Measurements from ENCODE around the gene TGFA.

TGFA gene

GRCh38 chr2:70456585-70457495, 96.8 kb downstream of the TGFA start:
- no peaks in the 10 kb centered on the region for H4K20me1 ChIP-seq (ENCODE audit: insufficient read depth, low read length)
- H3K36me3 ChIP-seq (replicated peaks; ENCODE audit: low read depth, low read length), result no peaks in the 10 kb centered on the region
- H2AFZ ChIP-seq (ENCODE audit: low read depth, low read length), result no peak overlapping the region

GRCh38 chr2:70454936-70455544, 98.6 kb downstream of the TGFA start:
- Histone ChIP-seq H3K9ac (ENCODE audit: low read length) (no peak overlapping the region), H2AFZ (ENCODE audit: low read depth, low read length) (no peak overlapping the region), H3K4me3 (ENCODE audit: low read length) (no peak overlapping the region), H3K27me3 (ENCODE audit: low read depth, low read length) (0 out of 2 replicates have a peak, but pooled peaks cover 4% of the 10 kb centered on the region), H3K4me2 (ENCODE audit: low read length) (no peak overlapping the region), H3K9me3 (ENCODE audit: insufficient read depth, low read length) (no peaks in the 10 kb centered on the region), H3K79me2 (ENCODE audit: low read length) (no peaks in the 10 kb centered on the region), H4K20me1 (ENCODE audit: insufficient read depth, low read length) (no peaks in the 10 kb centered on the region), H3K4me1 (ENCODE audit: low read length) (no peaks in the 10 kb centered on the region), H3K27ac (ENCODE audit: low read length) (no peak overlapping the region), H3K36me3 (replicated peaks; ENCODE audit: low read depth, low read length) (no peaks in the 10 kb centered on the region)
- no peak for TF ChIP-seq EZH2phosphoT487 (IDR thresholded peaks at IDR 0.05; ENCODE audit: low read depth)
- no peak for TF ChIP-seq CTCF (IDR thresholded peaks at IDR 0.05; ENCODE audit: low read depth, low read length)

More at GRCh38 chr2:70456585-70457495, 96.8 kb downstream of the TGFA start:
- no peak for TF ChIP-seq EZH2phosphoT487 (IDR thresholded peaks at IDR 0.05; ENCODE audit: low read depth)
- TF ChIP-seq CTCF (IDR thresholded peaks at IDR 0.05; ENCODE audit: low read depth, low read length), result no peak
- H3K4me2 ChIP-seq (ENCODE audit: low read length), result no peak overlapping the region
- H3K9me3 ChIP-seq (ENCODE audit: insufficient read depth, low read length), result no peaks in the 10 kb centered on the region
- H3K27ac ChIP-seq (ENCODE audit: low read length), result no peak overlapping the region
- no peak overlapping the region for H3K9ac ChIP-seq (ENCODE audit: low read length)
- H3K27me3 ChIP-seq (ENCODE audit: low read depth, low read length), result 0 out of 2 replicates have a peak, but pooled peaks cover 4% of the 10 kb centered on the region
- no peaks in the 10 kb centered on the region for H3K79me2 ChIP-seq (ENCODE audit: low read length)
- H3K4me1 ChIP-seq (ENCODE audit: low read length), result no peaks in the 10 kb centered on the region
- H3K4me3 ChIP-seq (ENCODE audit: low read length), result no peak overlapping the region

GRCh38 chr2:70450641-70451250, 102.9 kb downstream of the TGFA start:
- H3K79me2 ChIP-seq (ENCODE audit: low read length), result no peaks in the 10 kb centered on the region
- no peaks in the 10 kb centered on the region for H3K27me3 ChIP-seq (ENCODE audit: low read depth, low read length)
- no peaks in the 10 kb centered on the region for H4K20me1 ChIP-seq (ENCODE audit: insufficient read depth, low read length)
- no peak overlapping the region for H3K27ac ChIP-seq (ENCODE audit: low read length)
- no peaks in the 10 kb centered on the region for H3K36me3 ChIP-seq (replicated peaks; ENCODE audit: low read depth, low read length)
- no peak overlapping the region for H3K9ac ChIP-seq (ENCODE audit: low read length)
- TF ChIP-seq CTCF (IDR thresholded peaks at IDR 0.05; ENCODE audit: low read depth, low read length) (no peak), EZH2phosphoT487 (IDR thresholded peaks at IDR 0.05; ENCODE audit: low read depth) (no peak)
- H2AFZ ChIP-seq (ENCODE audit: low read depth, low read length), result no peak overlapping the region
- H3K4me3 ChIP-seq (ENCODE audit: low read length), result no peak overlapping the region
- no peak overlapping the region for H3K4me2 ChIP-seq (ENCODE audit: low read length)
- H3K9me3 ChIP-seq (ENCODE audit: insufficient read depth, low read length), result no peaks in the 10 kb centered on the region
- no peaks in the 10 kb centered on the region for H3K4me1 ChIP-seq (ENCODE audit: low read length)

- no peak overlapping the region for H3K9ac ChIP-seq (ENCODE audit: low read length)
Observed at GRCh38 chr2:70448041-70448440, 105.6 kb downstream of the TGFA start.

More at GRCh38 chr2:70448041-70448440, 105.6 kb downstream of the TGFA start:
- Histone ChIP-seq H3K27me3 (ENCODE audit: low read depth, low read length) (no peaks in the 10 kb centered on the region), H3K27ac (ENCODE audit: low read length) (no peak overlapping the region), H2AFZ (ENCODE audit: low read depth, low read length) (no peak overlapping the region), H3K36me3 (replicated peaks; ENCODE audit: low read depth, low read length) (no peaks in the 10 kb centered on the region), H4K20me1 (ENCODE audit: insufficient read depth, low read length) (no peaks in the 10 kb centered on the region), H3K4me2 (ENCODE audit: low read length) (no peak overlapping the region), H3K79me2 (ENCODE audit: low read length) (no peaks in the 10 kb centered on the region), H3K9me3 (ENCODE audit: insufficient read depth, low read length) (no peaks in the 10 kb centered on the region), H3K4me3 (ENCODE audit: low read length) (no peak overlapping the region), H3K4me1 (ENCODE audit: low read length) (no peaks in the 10 kb centered on the region)
- TF ChIP-seq EZH2phosphoT487 (IDR thresholded peaks at IDR 0.05; ENCODE audit: low read depth), result no peak
- no peak for TF ChIP-seq CTCF (IDR thresholded peaks at IDR 0.05; ENCODE audit: low read depth, low read length)

Measured in OCI-LY3 (cell line).